HepG2 (cell line): ENCODE measurements around the gene HNF1B. TPM values are rescaled to one million over a fixed set of nuclear protein-coding genes. Genes with fewer than 3 reads are reported as not detected.

Experiments
- IRF9 ChIP-seq: sonication (generic); formaldehyde crosslinking; IDR thresholded peaks from 2 replicates; pipeline ENCODE4 v1.8.0; 2022; ENCODE audit warnings: missing genetic modification reagents, mild to moderate bottlenecking, borderline replicate concordance
- KAT8 ChIP-seq: IDR thresholded peaks from 2 replicates; pipeline ENCODE4 v1.6.1; 2016; ENCODE audit warnings: missing genetic modification reagents, missing compliant biosample characterization
- PATZ1 ChIP-seq: sonication (generic); formaldehyde crosslinking; IDR thresholded peaks from 2 replicates; pipeline ENCODE4 v1.4.0; 2020; ENCODE audit warnings: missing genetic modification reagents
- ZBTB34 ChIP-seq: sonication (generic); formaldehyde crosslinking; IDR thresholded peaks from 2 replicates; pipeline ENCODE4 v1.8.0; 2022; ENCODE audit warnings: mild to moderate bottlenecking, missing genetic modification reagents
- ZMYM3 ChIP-seq: sonication (generic); formaldehyde crosslinking; IDR thresholded peaks from 2 replicates; pipeline ENCODE4 v1.5.1; 2020; ENCODE audit warnings: mild to moderate bottlenecking, missing genetic modification reagents
- ZNF33B ChIP-seq: sonication (generic); formaldehyde crosslinking; IDR thresholded peaks from 2 replicates; pipeline ENCODE4 v1.5.1; 2020; ENCODE audit warnings: mild to moderate bottlenecking, missing genetic modification reagents
- ZNF446 ChIP-seq: sonication (generic); formaldehyde crosslinking; IDR thresholded peaks from 2 replicates; pipeline ENCODE4 v1.5.0; 2020; ENCODE audit warnings: mild to moderate bottlenecking, missing genetic modification reagents
- ZNF724P ChIP-seq: sonication (generic); formaldehyde crosslinking; IDR thresholded peaks from 2 replicates; pipeline ENCODE4 v1.8.0; 2022; ENCODE audit warnings: missing genetic modification reagents, borderline replicate concordance
- polyA plus RNA-seq, 8 experiments: library from polyadenylated mRNA; depleted of rRNA in 3 of 8; stranded (reverse) in 7 of 8; unstranded in 1 of 8; fragments of >200 nt; fragmentation: Illumina TruSeq in 4 of 8; extraction: Trizol in 4 of 8; gene quantifications; 2 replicates each; pipeline versions ENCODE4 v1.2.1 to v1.2.3, GENCODE V29; 2011 to 2016; ENCODE audit warnings: low read depth in 4 of 8, missing spikeins in 1 of 8, mixed read lengths in 1 of 8; ENCODE audit not compliant: insufficient read depth in 1 of 8
- total RNA-seq, 5 experiments: library from RNA; depleted of rRNA; stranded (reverse); fragments of >200 nt; fragmentation: Illumina TruSeq; extraction: Trizol; gene quantifications; 2 replicates each; pipeline ENCODE4 v1.2.3, GENCODE V29; 2016; ENCODE audit warnings: low read depth in 1 of 5

The HNF1B gene
- total and polyA plus RNA-seq, 2 of the 13 experiments (the other 11 are each of a cell fraction or from before 2014, with no cell fraction given) = 1.9 to 5.3 TPM

GRCh38 chr17:37708616-37709212, 36.1 kb downstream of the HNF1B start (continued):
- TF ChIP-seq IRF9 (CRISPR knock-in tag) (no peak), ZMYM3 (CRISPR knock-in tag) (peak; percentile 54; the same call in 1 of the 2 replicates), ZNF33B (CRISPR knock-in tag) (no peak), ZNF446 (no peak), PATZ1 (CRISPR knock-in tag) (peak; percentile 99), ZNF724P (CRISPR knock-in tag) (no peak), KAT8 (CRISPR knock-in tag) (peak; percentile 37; the same call in 1 of the 2 replicates), ZBTB34 (CRISPR knock-in tag) (no peak)
- TF ChIP-seq, all 625 proteins: peak for 180
